HG03095 (cell line): ENCODE measurements around the gene NCAPG.

Experiments used
- ATAC-seq: cut with Tn5 transposase; IDR thresholded peaks from one replicate; pipeline ENCODE4 v1.9.1; 2021; ENCODE audit warnings: moderate library complexity; ENCODE audit not compliant: unreplicated experiment

NCAPG gene

GRCh38 chr4:17810260-17811077 lies at the start of gene NCAPG, which contains the start of gene DCAF16:
TSS of gene NCAPG (plus strand) at chr4:17810979. CDS start at chr4:17811078, 99 bp downstream.
TSS of gene DCAF16 (minus strand) at chr4:17810757. CDS start at chr4:17804141, 6,616 bp downstream.
- peak; percentile 81 for ATAC-seq

GRCh38 chr4:17761062-17761461 lies 49.7 kb upstream of the NCAPG start:
- ATAC-seq: no peak

GRCh38 chr4:17762726-17763125 lies 48.1 kb upstream of the NCAPG start:
- ATAC-seq: no peak

GRCh38 chr4:17763416-17763815 lies 47.4 kb upstream of the NCAPG start:
- ATAC-seq: no peak

GRCh38 chr4:17763931-17764330 lies 46.8 kb upstream of the NCAPG start:
- no peak for ATAC-seq

GRCh38 chr4:17765514-17766286 lies 45.1 kb upstream of the NCAPG start:
- no peak for ATAC-seq

GRCh38 chr4:17766826-17767458 lies 43.8 kb upstream of the NCAPG start:
- ATAC-seq: no peak

- ATAC-seq: no peak
Observed at GRCh38 chr4:17769406-17770174, 41.2 kb upstream of the NCAPG start.

- ATAC-seq: no peak
Observed at GRCh38 chr4:17770845-17771244, 39.9 kb upstream of the NCAPG start.

GRCh38 chr4:17771284-17771908 lies 39.4 kb upstream of the NCAPG start:
- ATAC-seq: no peak

- no peak for ATAC-seq
Observed at GRCh38 chr4:17773135-17773698, 37.6 kb upstream of the NCAPG start.

GRCh38 chr4:17778431-17778830 lies 32.3 kb upstream of the NCAPG start:
- no peak for ATAC-seq

- ATAC-seq: no peak
Observed at GRCh38 chr4:17780501-17781299, 30.1 kb upstream of the NCAPG start.

GRCh38 chr4:17781300-17782287 lies 29.2 kb upstream of the NCAPG start, which contains the start of gene FAM184B:
TSS of gene FAM184B (minus strand) at chr4:17781621. CDS start at chr4:17781299, 322 bp downstream.
- ATAC-seq: no peak

GRCh38 chr4:17785858-17786257 lies 24.9 kb upstream of the NCAPG start:
- ATAC-seq: no peak

- no peak for ATAC-seq
Observed at GRCh38 chr4:17786567-17786966, 24.2 kb upstream of the NCAPG start.

GRCh38 chr4:17787315-17787714 lies 23.5 kb upstream of the NCAPG start:
- no peak for ATAC-seq

- ATAC-seq: no peak
Observed at GRCh38 chr4:17788956-17789355, 21.8 kb upstream of the NCAPG start.
